HCT116 (cell line): ENCODE measurements around the gene CPB1. TPM values are rescaled to one million over a fixed set of nuclear protein-coding genes. Genes with fewer than 3 reads are reported as not detected.

Experiments used
- ATAC-seq: fragments of 200-7000 bp; cut with Tn5 transposase; 2 replicates; pipeline ENCODE4 v1.9.1; 2020; ENCODE audit warnings: mild to moderate bottlenecking, moderate library complexity
- BruUV-seq: library from RNA; stranded (reverse); fragments of 400-500 nt; replicated peaks from 2 replicates; lab custom pipeline; 2021; lab: Mats Ljungman, UMichigan
- CTCF ChIA-PET: fragments of 300-600 bp; sonication (Branson Sonifier 250); formaldehyde crosslinking; loops from one replicate; lab custom pipeline; 2021; ENCODE audit warnings: antibody characterized with exemption; lab: Charles Lee
- POLR2A ChIA-PET: fragments of 300-600, 350-600 bp; sonication (Branson Sonifier 250); formaldehyde crosslinking; loops from one replicate; lab custom pipeline; 2021; ENCODE audit warnings: antibody characterized with exemption; lab: Charles Lee
- RAD21 ChIA-PET, 2 experiments: fragments of 300-600 bp; sonication (Branson Sonifier 250); formaldehyde crosslinking; loops; one replicate each; lab custom pipeline; 2023; ENCODE audit warnings: low total read pairs in 2 of 2; ENCODE audit not compliant: uncharacterized antibody in 2 of 2, unreplicated experiment in 2 of 2, low non-redundant PET in 1 of 2; lab: Charles Lee
- DNase-seq: peaks from one replicate; pipeline ENCODE4 v3.0.0-alpha.2; 2010; ENCODE audit warnings: low read depth, low spot score
- H2AFZ ChIP-seq: fragments of 200-600 bp; shearing (Covaris generic), sonication (generic); 2 replicates; pipeline ENCODE4 v1.6.1; 2017; ENCODE audit warnings: low read depth, mixed run types, mixed read lengths, antibody characterized with exemption, low read length; ENCODE audit not compliant: poor library complexity, severe bottlenecking
- H3K27ac ChIP-seq: 2 replicates; pipeline ENCODE4 v1.5.1; 2012; ENCODE audit warnings: low read depth, low read length
- H3K27me3 ChIP-seq: fragments of 200-600 bp; sonication (generic); 2 replicates; pipeline ENCODE4 v1.6.1; 2016; ENCODE audit warnings: mixed run types, low read length, mixed read lengths; ENCODE audit not compliant: insufficient read depth
- H3K36me3 ChIP-seq, 2 experiments: fragments of 200-500 bp in 1 of 2; fragments of 200-600 bp in 1 of 2; sonication (Bioruptor generic) in 1 of 2; sonication (generic) in 1 of 2; 2 replicates each; pipeline versions ENCODE4 v1.5.1 to v1.6.1; 2014 to 2016; ENCODE audit warnings: low read length in 2 of 2, inconsistent platforms in 1 of 2, mixed read lengths in 1 of 2, mixed run types in 1 of 2; ENCODE audit not compliant: insufficient read depth in 2 of 2, control insufficient read depth in 1 of 2
- H3K4me1 ChIP-seq, 2 experiments: fragments of 200-600 bp in 1 of 2; sonication (generic) in 1 of 2; 2 replicates each; pipeline versions ENCODE4 v1.5.1 to v1.6.1; 2012 to 2017; ENCODE audit warnings: low read length in 2 of 2, inconsistent platforms in 1 of 2, mild to moderate bottlenecking in 1 of 2, mixed read lengths in 1 of 2, mixed run types in 1 of 2, moderate library complexity in 1 of 2; ENCODE audit not compliant: insufficient read depth in 2 of 2, control insufficient read depth in 1 of 2
- H3K4me2 ChIP-seq: fragments of 200-600 bp; sonication (generic); 2 replicates; pipeline ENCODE4 v1.6.1; 2017; ENCODE audit warnings: mixed run types, low read length, mixed read lengths
- H3K4me3 ChIP-seq, 2 experiments: fragments of 200-600 bp in 1 of 2; sonication (generic) in 1 of 2; replicated peaks in 1 of 2; 2 replicates each; pipeline ENCODE4 v1.5.1; 2011 to 2016; ENCODE audit warnings: low read length in 2 of 2, control low read depth in 1 of 2, low read depth in 1 of 2, mild to moderate bottlenecking in 1 of 2, mixed read lengths in 1 of 2, mixed run types in 1 of 2
- H3K79me2 ChIP-seq: fragments of 200-600 bp; sonication (generic); 2 replicates; pipeline ENCODE4 v1.6.1; 2017; ENCODE audit warnings: mild to moderate bottlenecking, mixed run types, low read length, moderate library complexity, mixed read lengths; ENCODE audit not compliant: insufficient read depth
- H3K9ac ChIP-seq: fragments of 200-600 bp; sonication (generic); 2 replicates; pipeline ENCODE4 v1.6.1; 2016; ENCODE audit warnings: low read length, mixed read lengths
- H3K9me2 ChIP-seq: fragments of 200-600 bp; sonication (generic), shearing (Covaris generic); 2 replicates; pipeline ENCODE4 v1.6.1; 2017; ENCODE audit warnings: mixed run types, mild to moderate bottlenecking, moderate library complexity; ENCODE audit not compliant: insufficient read depth
- H3K9me3 ChIP-seq, 2 experiments: fragments of 200-500 bp in 1 of 2; fragments of 200-600 bp in 1 of 2; sonication (Bioruptor generic) in 1 of 2; sonication (generic) in 1 of 2; 2 replicates each; pipeline ENCODE4 v1.6.1; 2014 to 2017; ENCODE audit warnings: low read length in 2 of 2, mixed read lengths in 2 of 2, inconsistent platforms in 1 of 2, low read depth in 1 of 2, mild to moderate bottlenecking in 1 of 2, mixed run types in 1 of 2, moderate library complexity in 1 of 2; ENCODE audit not compliant: control insufficient read depth in 1 of 2, insufficient read depth in 1 of 2
- H4K20me1 ChIP-seq: fragments of 200-600 bp; sonication (generic), shearing (Covaris generic); 2 replicates; pipeline ENCODE4 v1.6.1; 2017; ENCODE audit warnings: mixed run types, mild to moderate bottlenecking, moderate library complexity; ENCODE audit not compliant: insufficient read depth
- CBX3 ChIP-seq: IDR thresholded peaks from 2 replicates; pipeline ENCODE4 v1.6.1; 2012; ENCODE audit warnings: low read depth
- CTCF ChIP-seq, 3 experiments: fragments of 200-600 bp in 1 of 3; sonication (generic) in 1 of 3; IDR thresholded peaks in 2 of 3; conservative IDR thresholded peaks in 1 of 3; 2 replicates each; pipeline ENCODE4 v1.5.1; 2012 to 2017; ENCODE audit warnings: low read depth in 2 of 3, low read length in 2 of 3, antibody characterized with exemption in 1 of 3, borderline replicate concordance in 1 of 3, control low read depth in 1 of 3, mild to moderate bottlenecking in 1 of 3, mixed read lengths in 1 of 3, mixed run types in 1 of 3, moderate library complexity in 1 of 3; ENCODE audit not compliant: insufficient read depth in 1 of 3
- ELF1 ChIP-seq: IDR thresholded peaks from 2 replicates; pipeline ENCODE4 v1.6.1; 2012; ENCODE audit warnings: low read depth, borderline replicate concordance
- EZH2phosphoT487 ChIP-seq: fragments of 200-600 bp; IDR thresholded peaks from 2 replicates; pipeline ENCODE4 v1.6.1; 2018; ENCODE audit warnings: antibody characterized with exemption, borderline replicate concordance
- FOSL1 ChIP-seq: IDR thresholded peaks from 2 replicates; pipeline ENCODE4 v1.6.1; 2012; ENCODE audit warnings: low read depth
- MAX ChIP-seq: IDR thresholded peaks from 2 replicates; pipeline ENCODE4 v1.6.1; 2012
- POLR2A ChIP-seq: IDR thresholded peaks from 2 replicates; pipeline ENCODE4 v1.7.0; 2011; ENCODE audit warnings: borderline replicate concordance; ENCODE audit not compliant: insufficient read depth, insufficient read length; ENCODE audit errors: extremely low read depth
- TCF7L2 ChIP-seq: IDR thresholded peaks from 2 replicates; pipeline ENCODE4 v1.7.0; 2011; ENCODE audit warnings: borderline replicate concordance, inconsistent platforms; ENCODE audit not compliant: insufficient read depth, insufficient read length; ENCODE audit errors: extremely low read depth
- YY1 ChIP-seq: IDR thresholded peaks from 2 replicates; pipeline ENCODE4 v1.6.1; 2011; ENCODE audit warnings: low read length, low read depth, moderate library complexity, mild to moderate bottlenecking; ENCODE audit not compliant: insufficient replicate concordance; ENCODE audit errors: extremely low read depth
- ZNF274 ChIP-seq: fragments of 200-500 bp; sonication (Bioruptor generic); IDR thresholded peaks from 2 replicates; pipeline ENCODE4 v1.6.1; 2014; ENCODE audit warnings: mild to moderate bottlenecking, low read depth, low read length, inconsistent platforms
- intact Hi-C: fragments of 100-400 bp; cut with micrococcal nuclease; formaldehyde crosslinking; loops from 2 replicates; pipeline ENCODE4 v1.10.0; 2022
- total RNA-seq: library from RNA; stranded (reverse); gene quantifications from one replicate; pipeline ENCODE4 v1.2.1, GENCODE V29; 2021; ENCODE audit not compliant: unreplicated experiment

The CPB1 gene
- total RNA-seq, 1 experiment from 2014 or later: 6.2 TPM

- no TSS peak for BruUV-seq
- H3K36me3 ChIP-seq: no peaks in the 10 kb centered on the region
- no peak overlapping the region for H3K4me2 ChIP-seq
- DNase-seq (no peak), ATAC-seq (no peak)
- no peaks in the 10 kb centered on the region for H3K9me2 ChIP-seq
- H2AFZ ChIP-seq: no peak overlapping the region
- RAD21 ChIA-PET: no interaction called here
- H4K20me1 ChIP-seq: no peaks in the 10 kb centered on the region
- no peak overlapping the region for H3K4me3 ChIP-seq
- intact Hi-C loops: no loop called here
- H3K4me1 ChIP-seq: no peaks in the 10 kb centered on the region
- H3K9ac ChIP-seq: no peak overlapping the region
- H3K9me3 ChIP-seq: no peaks in the 10 kb centered on the region
- TF ChIP-seq MAX (no peak), TCF7L2 (no peak), ELF1 (no peak), CBX3 (no peak), FOSL1 (no peak), ZNF274 (no peak), POLR2A (no peak), EZH2phosphoT487 (no peak), YY1 (no peak), CTCF (IDR thresholded peaks at IDR 0.05 in 2 of 3, conservative IDR thresholded peaks at IDR 0.05 in 1 of 3; ENCODE audit: borderline replicate concordance in 1 of 3, insufficient read depth in 1 of 3, low read depth in 2 of 3, low read length in 2 of 3) (no peak)
- POLR2A ChIA-PET: no interaction called here
- CTCF ChIA-PET: no interaction called here
- H3K27me3 ChIP-seq: no peaks in the 10 kb centered on the region
- no peak overlapping the region for H3K27ac ChIP-seq
- H3K79me2 ChIP-seq: no peaks in the 10 kb centered on the region
Measured at GRCh38 chr3:148840451-148840850, 12.8 kb downstream of the CPB1 start.
